DMS114 treated with DMSO at 0.1 percent for 48 hours (cell line): Measurements from ENCODE around the gene THPO.
A peak's percentile ranks its signal among the peaks of the same experiment; 100 is the strongest.

Experiments used
- DNase-seq: peaks from one replicate; lab custom pipeline; 2025; ENCODE audit not compliant: unreplicated experiment; lab: John Stamatoyannopoulos, UW

THPO gene

DNA sequence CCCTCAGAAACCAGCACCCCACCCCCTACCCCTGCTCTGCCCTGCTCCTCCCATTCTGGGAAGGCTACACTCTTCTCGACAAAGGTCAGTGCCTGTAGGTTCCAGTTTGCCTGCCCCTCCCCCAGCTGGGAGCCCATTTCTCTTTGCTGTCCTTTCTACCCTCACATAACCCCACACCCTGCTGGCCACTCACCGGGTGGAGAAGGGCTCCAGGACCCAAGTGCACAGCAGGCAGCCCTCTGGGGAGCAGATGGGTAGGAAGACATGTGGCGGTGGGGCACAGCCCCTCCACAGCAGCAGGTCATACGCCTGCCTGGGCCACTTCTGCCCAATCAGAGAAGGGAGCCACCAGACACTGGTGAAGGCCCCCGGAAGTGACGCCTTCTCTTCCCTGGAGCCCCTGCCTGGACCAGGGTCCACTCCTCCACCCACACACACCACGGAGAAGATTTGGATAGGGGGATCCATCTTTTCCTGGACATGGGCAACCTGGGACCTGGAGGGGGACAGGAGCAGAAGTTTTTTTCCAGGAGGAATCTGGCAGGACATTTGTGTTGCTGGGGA, at the start of gene THPO:
Gene THPO, minus strand, starts transcription at position 326 of the 564 bp plus-strand sequence. CDS start 1,948 bp downstream, outside the sequence.
- DNase-seq: no peak

DNA sequence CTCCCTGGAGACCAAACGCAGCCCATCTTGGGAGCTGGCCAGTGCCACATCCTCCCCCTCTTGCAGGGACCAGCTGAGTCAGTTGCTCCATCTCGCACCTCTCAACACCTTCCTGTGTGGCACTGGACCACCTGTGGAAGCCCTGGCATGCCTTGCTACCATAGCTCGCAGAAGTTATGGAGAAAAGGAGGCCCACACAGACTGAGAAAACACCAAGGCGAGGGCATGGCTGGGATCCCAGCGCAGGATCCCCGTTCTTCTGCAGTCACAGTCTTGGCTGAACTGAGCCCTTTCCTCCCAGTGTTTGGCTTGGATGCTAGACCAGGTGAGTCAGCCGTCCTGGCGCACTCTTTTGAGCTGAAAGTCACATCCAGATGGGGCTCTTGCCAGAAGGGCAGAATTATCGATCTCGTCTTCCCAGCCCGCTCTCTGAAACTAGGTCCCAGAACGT, 48.7 kb upstream of the THPO start:
- DNase-seq: no peak

DNA sequence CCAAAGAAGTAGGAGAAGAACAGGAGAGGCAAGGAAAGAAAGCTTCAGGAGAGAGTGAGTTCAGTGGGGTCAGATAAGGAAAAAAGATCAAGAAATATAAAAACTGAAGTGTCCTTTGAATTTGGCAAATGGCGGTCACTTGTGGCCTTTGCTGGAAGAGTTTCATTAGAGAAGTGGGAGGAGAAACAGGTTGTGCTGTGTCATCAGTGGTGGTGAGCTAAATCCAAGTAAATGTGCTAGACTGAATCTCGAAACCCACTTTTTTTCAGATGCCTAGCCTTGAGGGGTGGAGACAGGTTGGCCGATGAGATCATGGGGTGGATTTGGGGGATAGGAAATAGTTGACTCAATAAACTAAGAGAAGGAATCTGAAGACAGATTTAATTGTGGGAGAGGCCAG, 45.6 kb upstream of the THPO start:
- no peak for DNase-seq

DNA sequence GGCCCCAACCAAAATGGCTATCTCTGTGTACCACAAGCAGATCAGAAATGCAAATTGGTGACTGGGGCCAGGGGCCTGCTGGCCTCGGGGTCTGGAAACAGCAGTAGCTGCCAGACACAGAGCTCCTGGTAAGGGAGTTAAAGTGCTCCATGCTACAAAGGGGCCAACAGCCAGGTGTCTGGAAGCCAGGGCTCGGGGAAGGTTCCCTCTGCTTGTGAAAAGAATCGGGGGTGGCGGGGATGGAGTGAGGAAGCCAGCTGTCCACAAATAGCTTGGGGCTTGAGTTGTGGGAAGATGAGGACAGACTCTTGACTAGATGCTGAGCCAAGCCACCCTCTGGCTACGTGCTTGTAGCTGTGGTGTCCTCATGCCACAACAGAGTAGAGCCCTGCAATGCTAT, 41.2 kb upstream of the THPO start:
- DNase-seq: no peak

DNA sequence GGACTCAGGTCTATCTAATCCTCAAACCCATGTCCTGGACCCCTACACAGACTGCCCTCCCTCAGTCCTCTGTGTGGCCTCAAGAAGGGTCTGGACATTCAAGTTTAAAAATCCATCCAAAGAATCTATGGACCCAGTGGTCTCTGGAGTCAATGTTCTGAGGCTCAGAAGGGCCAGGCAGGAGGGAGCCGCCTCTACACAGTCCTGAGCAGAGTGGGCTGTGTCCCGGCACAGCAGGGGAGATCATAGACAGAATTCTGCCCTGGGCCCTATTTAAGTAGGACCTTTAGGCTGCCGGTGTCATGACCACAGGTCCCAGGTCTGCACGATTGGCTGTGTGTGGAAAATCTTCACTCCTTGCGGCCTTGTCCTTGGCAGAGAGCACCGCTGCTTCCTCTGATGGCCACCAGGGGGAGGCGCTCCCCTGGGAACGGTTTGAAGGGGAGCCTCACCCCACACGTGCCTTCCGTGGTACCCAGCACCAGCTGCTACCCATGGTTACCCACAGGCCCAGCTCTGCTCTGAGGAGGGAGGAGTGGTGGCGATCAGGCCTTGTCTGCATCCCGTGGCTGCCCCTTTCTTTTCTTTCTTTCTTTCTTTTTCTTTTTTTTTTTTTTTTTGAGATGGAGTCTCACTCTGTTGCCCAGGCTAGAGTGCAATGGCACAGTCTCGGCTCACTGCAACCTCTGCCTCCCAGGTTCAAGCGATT, 39.8 kb upstream of the THPO start:
- peak; percentile 53 for DNase-seq

DNA sequence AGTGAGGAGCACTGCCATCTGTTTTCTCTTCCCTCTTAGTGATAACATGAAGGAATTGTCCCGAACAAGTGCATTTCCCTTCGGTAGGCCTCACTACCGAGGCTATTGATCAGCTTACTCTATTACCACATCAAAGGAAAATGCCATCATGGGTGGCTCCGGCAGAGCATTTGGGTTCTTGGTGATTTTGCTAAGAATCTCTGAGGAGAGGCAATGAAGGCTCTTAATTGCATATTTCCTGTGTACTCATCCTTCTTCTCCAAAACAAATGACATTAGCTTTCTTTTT, 37.1 kb upstream of the THPO start:
- no peak for DNase-seq

DNA sequence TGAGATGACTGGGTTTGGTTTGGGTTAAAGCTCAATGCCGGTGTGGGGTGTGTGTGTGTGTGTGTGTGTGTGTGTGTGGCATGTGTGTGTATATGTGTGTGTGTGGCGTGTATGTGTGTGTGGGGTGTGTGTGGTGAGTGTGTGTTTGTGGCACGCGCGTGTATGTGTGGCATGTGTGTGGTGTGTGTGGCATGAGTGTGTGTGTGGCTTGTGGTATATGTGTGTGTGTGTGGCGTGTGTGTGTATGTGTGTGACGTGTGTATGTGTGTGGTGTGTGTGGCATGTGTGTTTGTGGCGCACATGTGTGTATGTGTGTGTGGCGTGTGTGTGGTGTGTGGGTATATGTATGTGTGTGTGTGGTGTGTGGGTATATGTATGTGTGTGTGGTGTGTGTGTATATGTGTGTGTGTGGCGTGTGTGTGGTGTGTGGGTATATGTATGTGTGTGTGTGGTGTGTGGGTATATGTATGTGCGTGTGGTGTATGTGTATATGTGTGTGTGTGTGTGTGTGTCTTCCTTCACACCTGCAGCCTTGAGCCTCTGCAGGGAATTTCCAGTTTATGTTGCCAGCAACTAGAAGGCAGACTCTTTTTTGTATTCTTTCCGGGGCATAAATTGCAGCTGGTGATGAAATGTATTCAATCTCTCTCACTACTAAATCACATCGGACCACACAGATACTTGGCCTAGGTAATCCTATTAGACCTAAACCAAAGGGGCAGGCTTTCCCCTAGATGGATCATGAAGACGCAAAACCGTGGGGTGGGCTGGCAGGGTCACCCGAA, 36.6 kb upstream of the THPO start:
- DNase-seq: no peak

DNA sequence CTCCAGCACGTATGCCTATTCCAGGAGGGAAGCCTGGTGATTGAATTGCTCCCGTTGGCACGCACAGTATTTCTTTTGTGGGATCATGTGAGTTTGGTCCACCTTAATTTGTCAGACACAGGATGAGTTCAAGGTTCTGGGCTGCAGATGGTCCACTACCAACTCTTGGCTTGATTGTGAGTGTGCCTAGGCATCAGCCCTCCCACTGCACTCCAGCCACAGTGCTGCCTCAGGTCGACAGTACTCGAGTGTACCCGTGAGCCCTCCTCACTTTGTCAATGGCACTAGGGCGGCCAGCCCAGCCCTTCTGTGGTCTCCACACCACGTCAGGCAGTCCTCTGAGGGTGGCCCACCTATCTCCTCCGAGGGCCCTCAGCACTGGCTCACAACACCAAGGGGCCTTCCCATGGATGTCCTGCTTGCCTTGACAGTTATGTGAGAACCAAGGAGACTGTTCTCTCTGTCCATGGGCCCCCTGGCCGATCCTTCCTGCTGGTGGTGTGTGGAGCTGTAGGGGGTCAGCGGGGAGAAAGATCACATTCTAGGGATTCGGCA, 32.0 kb upstream of the THPO start:
- no peak for DNase-seq

DNA sequence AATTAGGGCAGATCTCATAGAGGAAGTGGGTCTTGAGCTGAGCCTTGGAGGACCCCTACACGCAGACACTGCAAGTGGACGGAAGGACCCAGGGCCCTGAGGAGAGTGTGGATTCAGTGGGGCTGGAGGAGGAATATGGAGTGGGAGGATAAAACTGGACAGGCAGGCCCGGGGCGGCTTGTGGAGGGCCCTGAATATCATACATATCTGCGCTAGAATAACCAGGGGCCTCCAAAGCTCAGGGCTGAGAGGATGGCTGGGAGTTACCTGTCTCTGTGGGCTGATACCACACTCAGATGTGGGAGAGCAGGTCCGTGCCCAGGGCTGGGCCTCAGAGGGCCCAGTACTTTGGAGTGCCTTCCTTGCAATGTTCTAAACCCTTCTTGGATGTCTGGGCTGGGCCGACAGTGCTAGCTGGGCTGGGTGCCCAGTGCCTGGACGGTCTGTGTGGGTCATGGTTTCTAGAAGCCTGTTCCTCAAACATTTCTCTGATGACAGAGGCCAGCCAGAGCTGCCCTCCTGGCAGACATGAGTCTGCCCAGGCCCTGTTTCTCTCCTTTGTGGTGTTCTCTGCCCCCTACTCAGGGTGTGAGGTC, 31.4 kb upstream of the THPO start:
- DNase-seq: no peak

DNA sequence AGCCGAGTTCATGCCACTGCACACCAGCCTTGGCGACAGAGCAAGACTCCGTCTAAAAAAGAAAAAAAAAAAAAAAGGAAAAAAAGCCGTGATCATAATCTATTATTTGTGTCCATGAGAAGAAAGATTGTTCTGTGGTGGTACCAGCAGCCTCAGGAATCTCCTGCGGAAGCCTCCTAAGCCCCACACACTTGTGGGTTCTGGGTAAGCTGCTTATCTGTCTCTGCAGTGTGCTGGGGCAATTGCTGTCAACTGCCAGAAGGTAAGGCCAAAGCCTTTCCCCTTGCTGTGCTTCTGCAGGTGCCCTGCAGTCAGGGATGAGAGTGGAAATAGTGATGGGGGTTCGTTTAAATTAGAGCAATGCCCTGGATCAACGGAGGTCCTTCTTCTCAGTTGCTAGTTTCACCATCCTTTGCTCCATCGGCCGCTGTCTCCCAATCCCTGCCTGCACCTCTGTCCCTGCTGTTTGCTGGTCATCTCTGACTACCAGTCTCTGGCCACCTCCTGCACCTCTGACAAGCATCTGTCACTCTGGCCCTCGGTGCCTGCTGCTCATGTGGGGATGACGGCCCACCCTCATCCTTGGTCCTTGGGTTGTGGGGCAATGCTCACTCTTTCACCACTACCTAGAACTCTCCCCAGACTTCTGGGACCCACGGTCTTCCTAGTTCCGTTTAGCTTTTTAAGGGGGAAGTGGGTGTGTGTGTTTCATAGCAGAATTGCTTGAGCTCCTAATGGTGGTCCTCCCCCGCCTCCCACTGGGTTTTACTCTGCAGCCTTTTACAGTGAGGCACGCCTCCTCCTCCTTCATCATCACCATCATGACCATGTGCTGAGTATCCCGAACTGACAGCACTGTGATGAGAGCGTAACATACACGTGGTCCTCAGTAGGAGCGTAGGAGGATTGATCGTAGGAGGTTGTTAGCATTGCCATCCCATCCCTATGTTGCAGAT, 27.3 kb upstream of the THPO start:
- DNase-seq: no peak

DNA sequence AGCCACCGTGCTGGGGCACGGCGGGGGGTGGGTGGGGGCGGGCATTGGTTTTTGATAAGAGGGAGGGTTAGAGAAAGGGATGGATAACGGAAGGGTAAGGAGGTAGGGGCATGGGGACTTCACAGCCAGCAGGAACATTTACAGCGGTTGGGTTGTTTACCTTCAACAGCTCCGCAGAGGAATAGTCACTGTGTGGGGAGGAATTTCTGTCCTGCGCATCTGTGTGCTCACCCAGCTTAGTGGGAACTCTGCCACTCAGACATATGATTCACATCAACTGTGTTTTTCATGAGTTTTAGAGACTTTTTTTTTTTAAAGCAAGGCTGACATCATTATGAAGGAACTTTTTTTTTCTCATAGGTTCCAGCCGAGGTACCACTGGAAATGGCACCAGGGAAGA, 21.4 kb upstream of the THPO start:
- no peak for DNase-seq

DNA sequence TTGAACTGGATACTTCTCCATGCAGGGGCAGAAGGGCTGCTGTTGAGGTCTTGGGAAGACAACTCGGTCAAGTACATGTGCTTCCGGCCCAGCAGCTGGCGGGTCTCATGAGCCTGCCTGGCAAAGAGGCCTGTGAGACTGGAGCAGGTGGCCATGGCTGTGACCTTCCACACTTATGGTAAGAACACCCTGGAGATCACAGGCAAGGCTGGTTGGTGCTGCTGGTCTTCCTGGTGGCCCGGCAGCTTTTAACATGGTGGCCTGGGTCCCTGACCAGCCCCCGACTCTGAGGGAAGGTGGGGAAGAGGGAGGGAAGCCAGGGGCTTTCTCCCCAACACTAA, 17.3 kb upstream of the THPO start:
- no peak for DNase-seq

DNA sequence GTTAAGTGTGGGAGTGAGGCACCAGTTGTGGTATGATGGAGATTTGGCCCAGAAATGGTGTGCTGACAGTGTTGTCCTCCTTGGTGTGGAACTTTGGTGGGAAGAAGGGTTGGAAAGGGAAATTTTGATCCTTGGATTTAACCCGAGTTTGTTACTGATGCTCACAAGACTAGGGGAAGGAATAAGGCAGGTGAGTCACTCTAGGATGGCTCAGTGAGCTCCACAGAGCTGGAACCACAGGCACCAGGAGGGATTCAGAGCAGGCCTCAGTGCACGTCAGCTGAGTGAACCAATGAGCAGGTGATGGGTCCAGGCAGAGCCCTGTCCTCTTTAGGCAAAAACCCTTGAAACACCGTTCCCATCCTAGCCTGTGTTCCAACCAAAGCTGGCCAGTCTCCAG, 13.3 kb upstream of the THPO start:
- DNase-seq: no peak

DNA sequence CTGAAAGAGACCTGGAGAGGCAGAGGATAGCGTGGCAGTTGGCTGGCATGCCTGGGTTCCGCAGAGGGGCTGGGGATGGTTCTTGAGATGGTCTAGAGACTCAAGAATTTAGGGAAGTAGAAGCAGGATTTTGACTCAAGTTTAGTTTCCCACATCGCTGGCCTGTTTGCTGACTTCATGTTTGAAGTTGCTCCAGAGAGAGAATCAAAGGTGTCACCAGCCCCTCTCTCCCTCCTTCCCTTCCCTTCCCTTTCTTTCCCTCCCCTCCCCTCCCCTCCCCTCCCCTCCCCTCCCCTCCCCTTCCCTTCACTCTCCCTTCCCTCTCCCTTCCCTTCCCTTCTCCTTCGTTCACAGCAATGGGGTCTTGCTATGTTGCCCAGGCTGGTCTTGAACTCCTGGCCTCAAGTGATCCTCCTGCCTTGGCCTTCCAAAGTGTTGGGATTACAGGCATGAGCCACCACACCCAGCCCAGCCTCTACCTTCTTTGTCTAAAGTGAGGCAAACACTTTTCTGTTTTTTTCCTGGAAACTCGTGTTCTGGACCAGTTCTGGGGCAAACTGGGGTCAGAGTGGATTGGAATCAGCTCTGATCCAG, 12.0 kb upstream of the THPO start:
- no peak for DNase-seq

DNA sequence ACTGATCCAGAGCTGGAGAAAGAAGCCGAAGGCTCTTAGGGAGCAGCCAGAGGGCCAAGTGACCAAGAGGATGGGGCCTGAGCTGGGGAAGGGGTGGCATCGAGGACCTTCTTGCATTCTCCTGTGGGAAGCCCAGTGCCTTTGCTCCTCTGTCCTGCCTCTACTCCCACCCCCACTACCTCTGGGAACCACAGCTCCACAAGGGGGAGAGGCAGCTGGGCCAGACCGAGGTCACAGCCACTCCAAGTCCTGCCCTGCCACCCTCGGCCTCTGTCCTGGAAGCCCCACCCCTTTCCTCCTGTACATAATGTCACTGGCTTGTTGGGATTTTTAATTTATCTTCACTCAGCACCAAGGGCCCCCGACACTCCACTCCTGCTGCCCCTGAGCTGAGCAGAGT, 11.4 kb upstream of the THPO start:
- no peak for DNase-seq

DNA sequence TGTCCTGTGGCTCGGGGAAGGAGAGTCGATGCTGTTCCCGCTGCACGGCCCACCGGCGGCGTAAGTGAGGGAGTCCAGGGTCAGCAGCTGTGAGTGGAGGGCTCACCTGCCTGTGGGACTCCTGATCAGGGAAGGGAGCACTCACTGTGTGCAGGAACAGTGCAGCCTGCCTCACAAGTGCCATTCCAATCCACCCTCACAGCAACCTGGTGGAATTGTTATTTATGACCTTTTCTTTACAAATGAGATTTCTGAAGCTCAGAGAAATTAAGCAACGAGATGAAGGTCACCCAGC, 10.9 kb upstream of the THPO start:
- DNase-seq: no peak

DNA sequence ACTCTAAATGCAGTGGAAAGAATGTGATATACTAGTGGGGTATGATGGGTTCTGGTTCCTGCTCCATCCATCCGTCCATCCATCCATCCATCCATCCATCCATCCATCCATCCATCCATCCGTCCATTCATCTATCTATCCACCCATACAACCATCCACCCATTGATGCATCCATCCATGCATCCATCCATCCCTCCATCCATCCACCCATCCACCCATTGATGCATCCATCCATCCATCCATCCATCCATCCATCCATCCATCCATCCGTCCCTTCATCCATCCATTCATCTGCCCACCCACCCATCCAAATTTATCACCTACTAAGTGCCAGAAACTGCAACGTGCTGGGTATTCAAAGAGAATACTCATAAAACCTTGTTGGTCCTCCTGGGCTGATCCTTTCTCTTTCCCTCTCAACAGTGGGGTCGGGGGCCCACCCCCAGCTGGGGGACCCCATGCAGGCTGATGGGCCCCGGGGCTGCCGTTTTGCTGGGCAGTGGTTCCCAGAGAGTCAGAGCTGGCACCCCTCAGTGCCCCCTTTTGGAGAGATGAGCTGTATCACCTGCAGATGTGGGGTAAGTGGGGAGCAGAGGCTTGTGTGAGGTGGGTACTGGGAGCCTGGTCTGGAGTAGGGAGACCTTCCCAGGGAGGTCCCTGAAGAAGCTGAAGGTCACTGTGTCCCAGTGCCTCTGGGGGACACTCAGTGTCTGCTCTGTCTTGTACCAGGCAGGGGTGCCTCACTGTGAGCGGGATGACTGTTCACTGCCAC, 10.3 kb upstream of the THPO start:
- DNase-seq: no peak

DNA sequence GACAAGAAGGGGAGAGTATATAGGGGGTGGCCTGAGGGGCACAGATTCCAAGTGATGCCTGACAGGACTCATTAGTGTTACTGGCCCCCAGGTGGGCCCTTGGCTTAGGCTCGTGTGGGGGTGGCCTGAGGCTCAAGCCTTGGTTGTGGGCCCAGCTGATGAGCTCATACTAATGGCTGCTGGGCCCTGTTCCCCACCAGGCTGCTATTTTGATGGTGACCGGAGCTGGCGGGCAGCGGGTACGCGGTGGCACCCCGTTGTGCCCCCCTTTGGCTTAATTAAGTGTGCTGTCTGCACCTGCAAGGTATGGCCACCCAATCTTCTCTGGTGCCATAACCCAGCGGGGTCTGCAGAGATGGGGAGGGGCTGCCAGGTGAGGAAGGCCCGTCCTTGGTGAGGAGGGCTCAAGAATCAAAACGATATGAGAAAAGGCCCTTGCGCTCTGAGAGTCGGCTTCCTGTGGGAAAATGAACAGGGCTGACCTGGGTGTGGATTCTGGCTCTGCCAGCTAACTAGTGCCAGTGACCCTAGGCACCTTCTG, 9.2 kb upstream of the THPO start:
- DNase-seq: no peak

DNA sequence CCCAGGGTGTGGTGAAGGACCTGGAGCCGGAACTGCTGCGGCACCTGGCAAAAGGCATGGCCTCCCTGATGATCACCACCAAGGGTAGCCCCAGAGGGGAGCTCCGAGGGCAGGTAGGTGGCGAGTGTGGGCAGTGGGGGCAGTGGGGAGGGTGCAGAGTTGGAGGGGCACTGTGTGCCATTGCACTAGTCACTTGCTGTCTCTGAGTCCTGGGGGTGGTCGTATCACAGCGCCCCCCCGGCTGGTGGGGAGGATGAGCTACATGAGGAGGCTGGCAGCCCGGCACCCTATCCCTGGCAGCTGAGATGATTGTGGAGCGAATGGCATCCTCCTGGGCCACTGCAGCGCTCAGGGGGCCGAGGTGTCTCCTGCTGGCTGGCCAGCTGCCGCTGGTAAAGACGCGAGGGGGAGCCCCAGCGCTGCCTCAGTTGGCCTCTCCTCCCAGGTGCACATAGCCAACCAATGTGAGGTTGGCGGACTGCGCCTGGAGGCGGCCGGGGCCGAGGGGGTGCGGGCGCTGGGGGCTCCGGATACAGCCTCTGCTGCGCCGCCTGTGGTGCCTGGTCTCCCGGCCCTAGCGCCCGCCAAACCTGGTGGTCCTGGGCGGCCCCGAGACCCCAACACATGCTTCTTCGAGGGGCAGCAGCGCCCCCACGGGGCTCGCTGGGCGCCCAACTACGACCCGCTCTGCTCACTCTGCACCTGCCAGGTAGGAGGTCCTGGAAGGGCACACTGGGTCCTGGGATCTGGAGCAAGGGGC, 8.2 kb upstream of the THPO start:
- DNase-seq: no peak
